ENCODE results near the gene KYAT1.

DNA sequence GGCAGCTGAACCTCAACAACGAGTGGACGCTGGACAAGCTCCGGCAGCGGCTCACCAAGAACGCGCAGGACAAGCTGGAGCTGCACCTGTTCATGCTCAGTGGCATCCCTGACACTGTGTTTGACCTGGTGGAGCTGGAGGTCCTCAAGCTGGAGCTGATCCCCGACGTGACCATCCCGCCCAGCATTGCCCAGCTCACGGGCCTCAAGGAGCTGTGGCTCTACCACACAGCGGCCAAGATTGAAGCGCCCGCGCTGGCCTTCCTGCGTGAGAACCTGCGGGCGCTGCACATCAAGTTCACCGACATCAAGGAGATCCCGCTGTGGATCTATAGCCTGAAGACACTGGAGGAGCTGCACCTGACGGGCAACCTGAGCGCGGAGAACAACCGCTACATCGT, 26.6 kb upstream of the KYAT1 start:
- TF ChIP-seq, protein P1, sequence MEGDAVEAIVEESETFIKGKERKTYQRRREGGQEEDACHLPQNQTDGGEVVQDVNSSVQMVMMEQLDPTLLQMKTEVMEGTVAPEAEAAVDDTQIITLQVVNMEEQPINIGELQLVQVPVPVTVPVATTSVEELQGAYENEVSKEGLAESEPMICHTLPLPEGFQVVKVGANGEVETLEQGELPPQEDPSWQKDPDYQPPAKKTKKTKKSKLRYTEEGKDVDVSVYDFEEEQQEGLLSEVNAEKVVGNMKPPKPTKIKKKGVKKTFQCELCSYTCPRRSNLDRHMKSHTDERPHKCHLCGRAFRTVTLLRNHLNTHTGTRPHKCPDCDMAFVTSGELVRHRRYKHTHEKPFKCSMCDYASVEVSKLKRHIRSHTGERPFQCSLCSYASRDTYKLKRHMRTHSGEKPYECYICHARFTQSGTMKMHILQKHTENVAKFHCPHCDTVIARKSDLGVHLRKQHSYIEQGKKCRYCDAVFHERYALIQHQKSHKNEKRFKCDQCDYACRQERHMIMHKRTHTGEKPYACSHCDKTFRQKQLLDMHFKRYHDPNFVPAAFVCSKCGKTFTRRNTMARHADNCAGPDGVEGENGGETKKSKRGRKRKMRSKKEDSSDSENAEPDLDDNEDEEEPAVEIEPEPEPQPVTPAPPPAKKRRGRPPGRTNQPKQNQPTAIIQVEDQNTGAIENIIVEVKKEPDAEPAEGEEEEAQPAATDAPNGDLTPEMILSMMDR (IDR thresholded peaks at IDR 0.05), result no peak
- TF ChIP-seq RCOR1 (IDR thresholded peaks at IDR 0.05; ENCODE audit: low read depth, low read length) (no peak), RAD21 (conservative IDR thresholded peaks at IDR 0.05 in 1 of 2, IDR thresholded peaks at IDR 0.05 in 1 of 2) (no peak), NR3C1 (IDR thresholded peaks at IDR 0.05) (no peak), MYC (IDR thresholded peaks at IDR 0.05; ENCODE audit: borderline replicate concordance, low read length) (no peak), HEYL (CRISPR knock-in tag; IDR thresholded peaks at IDR 0.05) (no peak), CEBPB (IDR thresholded peaks at IDR 0.05) (no peak), CHD2 (IDR thresholded peaks at IDR 0.05; ENCODE audit: low read length, partially characterized antibody) (no peak)
- TF ChIP-seq, protein P2, sequence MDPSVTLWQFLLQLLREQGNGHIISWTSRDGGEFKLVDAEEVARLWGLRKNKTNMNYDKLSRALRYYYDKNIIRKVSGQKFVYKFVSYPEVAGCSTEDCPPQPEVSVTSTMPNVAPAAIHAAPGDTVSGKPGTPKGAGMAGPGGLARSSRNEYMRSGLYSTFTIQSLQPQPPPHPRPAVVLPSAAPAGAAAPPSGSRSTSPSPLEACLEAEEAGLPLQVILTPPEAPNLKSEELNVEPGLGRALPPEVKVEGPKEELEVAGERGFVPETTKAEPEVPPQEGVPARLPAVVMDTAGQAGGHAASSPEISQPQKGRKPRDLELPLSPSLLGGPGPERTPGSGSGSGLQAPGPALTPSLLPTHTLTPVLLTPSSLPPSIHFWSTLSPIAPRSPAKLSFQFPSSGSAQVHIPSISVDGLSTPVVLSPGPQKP (IDR thresholded peaks at IDR 0.05; ENCODE audit: low read depth, low read length), result no peak
- TF ChIP-seq, protein P3, sequence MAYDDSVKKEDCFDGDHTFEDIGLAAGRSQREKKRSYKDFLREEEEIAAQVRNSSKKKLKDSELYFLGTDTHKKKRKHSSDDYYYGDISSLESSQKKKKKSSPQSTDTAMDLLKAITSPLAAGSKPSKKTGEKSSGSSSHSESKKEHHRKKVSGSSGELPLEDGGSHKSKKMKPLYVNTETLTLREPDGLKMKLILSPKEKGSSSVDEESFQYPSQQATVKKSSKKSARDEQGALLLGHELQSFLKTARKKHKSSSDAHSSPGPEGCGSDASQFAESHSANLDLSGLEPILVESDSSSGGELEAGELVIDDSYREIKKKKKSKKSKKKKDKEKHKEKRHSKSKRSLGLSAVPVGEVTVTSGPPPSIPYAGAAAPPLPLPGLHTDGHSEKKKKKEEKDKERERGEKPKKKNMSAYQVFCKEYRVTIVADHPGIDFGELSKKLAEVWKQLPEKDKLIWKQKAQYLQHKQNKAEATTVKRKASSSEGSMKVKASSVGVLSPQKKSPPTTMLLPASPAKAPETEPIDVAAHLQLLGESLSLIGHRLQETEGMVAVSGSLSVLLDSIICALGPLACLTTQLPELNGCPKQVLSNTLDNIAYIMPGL (CRISPR knock-in tag; IDR thresholded peaks at IDR 0.05; ENCODE audit: borderline replicate concordance), result no peak
